HG03575 (cell line): ENCODE data around the gene TCF7L1.

Experiments
- ATAC-seq: cut with Tn5 transposase; IDR thresholded peaks from one replicate; pipeline ENCODE4 v1.9.1; 2021; ENCODE audit not compliant: unreplicated experiment, insufficient number of reproducible peaks, low FRiP score; ENCODE audit errors: extremely low read depth

TCF7L1 gene

GRCh38 chr2:85259101-85259590 lies 126.0 kb downstream of the TCF7L1 start:
- no peak for ATAC-seq

- no peak for ATAC-seq
These were observed 126.7 kb downstream of the TCF7L1 start for GRCh38 chr2:85259879-85260278.

- ATAC-seq, result no peak
These were observed 130.4 kb downstream of the TCF7L1 start for GRCh38 chr2:85263591-85263990.

- no peak for ATAC-seq
These were observed 131.3 kb downstream of the TCF7L1 start for GRCh38 chr2:85264471-85264870.

- ATAC-seq, result no peak
These were observed 132.1 kb downstream of the TCF7L1 start for GRCh38 chr2:85265304-85265703.

- ATAC-seq, result no peak
These were observed 133.2 kb downstream of the TCF7L1 start for GRCh38 chr2:85266146-85267041.

- ATAC-seq, result no peak
These were observed 136.8 kb downstream of the TCF7L1 start for GRCh38 chr2:85269959-85270358.

GRCh38 chr2:85272357-85272756 lies 139.2 kb downstream of the TCF7L1 start:
- ATAC-seq, result no peak

- ATAC-seq, result no peak
These were observed 140.8 kb downstream of the TCF7L1 start for GRCh38 chr2:85273738-85274731.

- ATAC-seq, result no peak
These were observed 142.9 kb downstream of the TCF7L1 start for GRCh38 chr2:85275984-85276540.

- no peak for ATAC-seq
These were observed 143.5 kb downstream of the TCF7L1 start for GRCh38 chr2:85276571-85277118.

GRCh38 chr2:85277416-85278158 lies 144.4 kb downstream of the TCF7L1 start:
- ATAC-seq, result no peak

GRCh38 chr2:85278361-85278760 lies 145.2 kb downstream of the TCF7L1 start:
- no peak for ATAC-seq

- no peak for ATAC-seq
These were observed 148.4 kb downstream of the TCF7L1 start for GRCh38 chr2:85281553-85281952.

GRCh38 chr2:85282914-85283313 lies 149.7 kb downstream of the TCF7L1 start:
- ATAC-seq, result no peak

GRCh38 chr2:85283641-85284040 lies 150.4 kb downstream of the TCF7L1 start:
- no peak for ATAC-seq

- ATAC-seq, result no peak
These were observed 153.7 kb downstream of the TCF7L1 start for GRCh38 chr2:85286918-85287317.

GRCh38 chr2:85287721-85288120 lies 154.5 kb downstream of the TCF7L1 start:
- ATAC-seq, result no peak
